COR-L47 (cell line): ENCODE measurements around the gene CAMK2B.

Experiments
- DNase-seq: peaks from one replicate; lab custom pipeline; 2025; lab: John Stamatoyannopoulos, UW

CAMK2B gene

GRCh38 chr7:44325201-44325671 lies at the start of gene CAMK2B:
Gene CAMK2B (minus strand): TSS chr7:44325594. CDS start chr7:44325421, 173 bp downstream.
- peak; percentile 48 for DNase-seq

- no peak for DNase-seq
These were observed 48.8 kb upstream of the CAMK2B start for GRCh38 chr7:44374007-44374763.

GRCh38 chr7:44373418-44373740 lies 48.0 kb upstream of the CAMK2B start:
- no peak for DNase-seq

GRCh38 chr7:44372560-44373417 lies 47.4 kb upstream of the CAMK2B start:
- DNase-seq = no peak

- no peak for DNase-seq
These were observed 43.5 kb upstream of the CAMK2B start for GRCh38 chr7:44368885-44369284.

- no peak for DNase-seq
These were observed 43.1 kb upstream of the CAMK2B start for GRCh38 chr7:44368455-44368854.

GRCh38 chr7:44367475-44368043 lies 42.2 kb upstream of the CAMK2B start:
- no peak for DNase-seq

GRCh38 chr7:44366986-44367385 lies 41.6 kb upstream of the CAMK2B start:
- DNase-seq = no peak

GRCh38 chr7:44353668-44354067 lies 28.3 kb upstream of the CAMK2B start:
- no peak for DNase-seq

GRCh38 chr7:44348851-44349781 lies 23.7 kb upstream of the CAMK2B start:
- no peak for DNase-seq

GRCh38 chr7:44348300-44348699 lies 22.9 kb upstream of the CAMK2B start:
- DNase-seq = peak; percentile 23

GRCh38 chr7:44347546-44348114 lies 22.2 kb upstream of the CAMK2B start:
- no peak for DNase-seq

GRCh38 chr7:44346063-44346462 lies 20.7 kb upstream of the CAMK2B start:
- DNase-seq = no peak

GRCh38 chr7:44341401-44341800 lies 16.0 kb upstream of the CAMK2B start:
- DNase-seq = no peak

- no peak for DNase-seq
These were observed 13.2 kb upstream of the CAMK2B start for GRCh38 chr7:44338600-44338999.

GRCh38 chr7:44336491-44336890 lies 11.1 kb upstream of the CAMK2B start:
- DNase-seq = no peak

GRCh38 chr7:44335184-44335583 lies 9.8 kb upstream of the CAMK2B start:
- no peak for DNase-seq

GRCh38 chr7:44334734-44335097 lies 9.3 kb upstream of the CAMK2B start:
- no peak for DNase-seq

GRCh38 chr7:44333911-44334733 lies 8.7 kb upstream of the CAMK2B start:
- DNase-seq = no peak

GRCh38 chr7:44331682-44332081 lies 6.3 kb upstream of the CAMK2B start:
- DNase-seq = no peak

GRCh38 chr7:44330331-44330730 lies 4.9 kb upstream of the CAMK2B start:
- DNase-seq = no peak
